Fibroblast of lung (primary cell): ENCODE data around the gene PTGIS. TPM values are rescaled to one million over a fixed set of nuclear protein-coding genes. Genes with fewer than 3 reads are reported as not detected.

Experiments used
- DNase-seq, 2 donors: peaks; one replicate each; pipeline versions ENCODE4 v3.0.0 to v3.0.0-alpha.2; 2010; ENCODE audit warnings: low read depth in 2 of 2
- H2AFZ ChIP-seq: 2 replicates; pipeline ENCODE4 v1.5.1; 2012; ENCODE audit warnings: low read length, control low read depth, inconsistent platforms
- H3K27ac ChIP-seq: 2 replicates; pipeline ENCODE4 v1.5.1; 2011; ENCODE audit warnings: low read length, control low read depth; ENCODE audit not compliant: insufficient read depth
- H3K27me3 ChIP-seq: 2 replicates; pipeline ENCODE4 v1.5.1; 2011; ENCODE audit warnings: mild to moderate bottlenecking, low read length; ENCODE audit not compliant: control insufficient read depth, insufficient read depth
- H3K36me3 ChIP-seq: 2 replicates; pipeline ENCODE4 v1.5.1; 2011; ENCODE audit warnings: low read length; ENCODE audit not compliant: control insufficient read depth, insufficient read depth
- H3K4me1 ChIP-seq: 2 replicates; pipeline ENCODE4 v1.5.1; 2011; ENCODE audit warnings: low read length; ENCODE audit not compliant: control insufficient read depth, insufficient read depth; ENCODE audit errors: extremely low read depth
- H3K4me2 ChIP-seq: 2 replicates; pipeline ENCODE4 v1.5.1; 2011; ENCODE audit warnings: low read length, control low read depth; ENCODE audit not compliant: insufficient read depth; ENCODE audit errors: extremely low read depth
- H3K4me3 ChIP-seq, 4 experiments: fragments of 200-600 bp in 1 of 4; sonication (generic) in 1 of 4; replicated peaks in 1 of 4; 2 replicates each; pipeline ENCODE4 v1.5.1; 2011 to 2016; ENCODE audit warnings: low read length in 4 of 4, low read depth in 3 of 4, mild to moderate bottlenecking in 3 of 4, control low read depth in 2 of 4, inconsistent platforms in 1 of 4, mixed read lengths in 1 of 4; ENCODE audit not compliant: insufficient read depth in 1 of 4; ENCODE audit errors: control extremely low read depth in 1 of 4
- H3K79me2 ChIP-seq: 2 replicates; pipeline ENCODE4 v1.5.1; 2012; ENCODE audit warnings: mild to moderate bottlenecking, low read length, inconsistent platforms; ENCODE audit not compliant: control insufficient read depth, insufficient read depth
- H3K9ac ChIP-seq: 2 replicates; pipeline ENCODE4 v1.5.1; 2011; ENCODE audit warnings: mild to moderate bottlenecking, low read length, control low read depth; ENCODE audit not compliant: insufficient read depth
- H3K9me3 ChIP-seq: 2 replicates; pipeline ENCODE4 v1.5.1; 2012; ENCODE audit warnings: low read depth, low read length; ENCODE audit not compliant: control insufficient read depth, insufficient read depth
- H4K20me1 ChIP-seq: 2 replicates; pipeline ENCODE4 v1.5.1; 2011; ENCODE audit warnings: low read length; ENCODE audit not compliant: control insufficient read depth, insufficient read depth; ENCODE audit errors: extremely low read depth
- CTCF ChIP-seq, 2 donors: IDR thresholded peaks in 1 of 2; conservative IDR thresholded peaks in 1 of 2; 1 replicate in 1 of 2; 2 replicates in 1 of 2; pipeline ENCODE4 v1.5.1; 2011 to 2012; ENCODE audit warnings: low read length in 2 of 2, control low read depth in 1 of 2, inconsistent platforms in 1 of 2, low read depth in 1 of 2, mild to moderate bottlenecking in 1 of 2
- EZH2 ChIP-seq: IDR thresholded peaks from 2 replicates; pipeline ENCODE4 v1.5.1; 2012; ENCODE audit warnings: low read length, control low read depth, mild to moderate bottlenecking; ENCODE audit errors: missing control alignments
- polyA plus RNA-seq, 2 donors: library from polyadenylated mRNA; depleted of rRNA in 1 of 2; stranded (reverse) in 1 of 2; unstranded in 1 of 2; fragments of >200 nt; gene quantifications; 2 replicates each; pipeline ENCODE4 v1.2.1, GENCODE V29; 2011 to 2012; ENCODE audit warnings: missing spikeins in 1 of 2
- total RNA-seq: library from RNA; depleted of rRNA; stranded (reverse); fragments of >200 nt; gene quantifications from 2 replicates; pipeline ENCODE4 v1.2.1, GENCODE V29; 2014

Gene PTGIS
- total and polyA plus RNA-seq, 2 donors (not counting 1 experiment from before 2014, with no cell fraction given), result 6.8 to 41.5 TPM

- Histone ChIP-seq H3K4me3 (no peak overlapping the region), H3K9me3 (no peaks in the 10 kb centered on the region), H3K9ac (no peak overlapping the region), H2AFZ (no peak overlapping the region), H3K4me2 (no peak overlapping the region), H3K36me3 (no peaks in the 10 kb centered on the region), H4K20me1 (no peaks in the 10 kb centered on the region), H3K27me3 (peaks cover 11% of the 10 kb centered on the region), H3K79me2 (no peaks in the 10 kb centered on the region), H3K4me1 (peaks cover 2% of the 10 kb centered on the region), H3K27ac (no peak overlapping the region)
- TF ChIP-seq CTCF (conservative IDR thresholded peaks at IDR 0.05 in 1 of 2, IDR thresholded peaks at IDR 0.05 in 1 of 2; ENCODE audit: low read depth in 1 of 2, low read length in 2 of 2) (no peak), EZH2 (no peak)
- peak in 1 of 2 donors; percentile 56 for DNase-seq
Observed at GRCh38 chr20:49575551-49576060, 7.7 kb upstream of the PTGIS start.

GRCh38 chr20:49573900-49574416 lies 6.0 kb upstream of the PTGIS start:
- Histone ChIP-seq H3K36me3 (no peaks in the 10 kb centered on the region), H3K4me2 (no peak overlapping the region), H3K27me3 (peaks cover 21% of the 10 kb centered on the region), H3K27ac (peak overlapping the region; percentile 61), H2AFZ (no peak overlapping the region), H3K4me3 (no peak overlapping the region), H3K9ac (no peak overlapping the region), H3K4me1 (no peaks in the 10 kb centered on the region), H3K79me2 (no peaks in the 10 kb centered on the region), H3K9me3 (no peaks in the 10 kb centered on the region), H4K20me1 (no peaks in the 10 kb centered on the region)
- TF ChIP-seq CTCF (conservative IDR thresholded peaks at IDR 0.05 in 1 of 2, IDR thresholded peaks at IDR 0.05 in 1 of 2; ENCODE audit: low read depth in 1 of 2, low read length in 2 of 2) (no peak), EZH2 (no peak)
- peak in 1 of 2 donors; percentile 90 for DNase-seq

DNA sequence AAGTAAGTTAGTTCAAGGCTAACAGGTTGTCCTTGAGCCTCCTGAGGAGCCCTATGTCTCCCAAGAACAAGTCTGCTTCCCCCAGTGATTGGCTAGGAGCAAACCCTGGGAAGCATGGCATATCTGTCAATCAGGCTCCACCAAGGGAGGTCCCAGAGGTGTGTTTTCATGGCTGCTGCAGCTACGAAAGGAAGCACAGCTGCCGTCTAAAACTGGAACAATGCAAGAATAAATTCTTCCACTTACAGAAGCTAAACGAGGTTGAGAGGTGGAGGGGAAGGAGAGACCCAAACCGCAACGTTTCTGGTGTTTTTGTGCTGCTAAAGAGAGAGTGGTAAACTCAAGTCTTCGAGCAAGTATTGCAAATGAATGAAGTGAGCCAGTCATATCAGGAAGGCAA lies 4.9 kb upstream of the PTGIS start:
- Histone ChIP-seq H3K27me3 (peaks cover 24% of the 10 kb centered on the region), H3K27ac (no peak overlapping the region), H3K9ac (no peak overlapping the region), H3K79me2 (no peaks in the 10 kb centered on the region), H3K4me1 (no peaks in the 10 kb centered on the region), H3K4me3 (no peak overlapping the region), H3K36me3 (no peaks in the 10 kb centered on the region), H2AFZ (no peak overlapping the region), H3K9me3 (no peaks in the 10 kb centered on the region), H4K20me1 (no peaks in the 10 kb centered on the region), H3K4me2 (no peak overlapping the region)
- no peak for DNase-seq
- TF ChIP-seq CTCF (conservative IDR thresholded peaks at IDR 0.05 in 1 of 2, IDR thresholded peaks at IDR 0.05 in 1 of 2; ENCODE audit: low read depth in 1 of 2, low read length in 2 of 2) (no peak), EZH2 (no peak)
